Ishikawa (cell line): ENCODE results near the gene C1orf50.

Experiments
- EP300 ChIP-seq: IDR thresholded peaks from 2 replicates; pipeline ENCODE4 v1.6.1; 2012; ENCODE audit warnings: borderline replicate concordance
- NFIC ChIP-seq: IDR thresholded peaks from 2 replicates; pipeline ENCODE4 v1.6.1; 2012
- TCF12 ChIP-seq: IDR thresholded peaks from 2 replicates; pipeline ENCODE4 v1.6.1; 2012; ENCODE audit warnings: low read depth

- TF ChIP-seq NFIC (no peak), TCF12 (no peak), EP300 (no peak)
Measured at GRCh38 chr1:42752284-42752683, 14.8 kb upstream of the C1orf50 start.
